C4-2B (cell line): ENCODE results near the gene MRPL57.
"Not testable (repeated sequence)": the region's sequence is repeated elsewhere in the genome, so short reads cannot be mapped to it uniquely, and the experiment has no call there.

Source experiments
- H3K27ac ChIP-seq: fragments of 450-650 bp; 2 replicates; pipeline ENCODE4 v1.5.1; 2017
- CTCF ChIP-seq: fragments of 450-650 bp; conservative IDR thresholded peaks from 2 replicates; pipeline ENCODE4 v1.5.1; 2017; ENCODE audit warnings: mild to moderate bottlenecking
- ZFX ChIP-seq: fragments of 450-650 bp; IDR thresholded peaks from 2 replicates; pipeline ENCODE4 v1.6.1; 2017

Gene MRPL57

GRCh38 chr13:21176215-21176981 is at the start of gene MRPL57, which contains the start of gene SKA3:
MRPL57 (plus strand) TSS chr13:21176658; CDS start chr13:21176917, 259 bp downstream.
SKA3 (minus strand) TSS chr13:21176552; CDS start chr13:21176477, 75 bp downstream.
- TF ChIP-seq ZFX, result no peak; the same call in 1 of the 2 replicates
- TF ChIP-seq CTCF, result no peak; the same call in 1 of the 2 replicates
- peak within 1 kb of the TSS; percentile 97 for H3K27ac ChIP-seq

- H3K27ac ChIP-seq, result no peak overlapping the region
- TF ChIP-seq ZFX, result no peak
- TF ChIP-seq CTCF, result no peak
Observed at GRCh38 chr13:21130116-21130515, 46.3 kb upstream of the MRPL57 start.

GRCh38 chr13:21133077-21133476 is 43.4 kb upstream of the MRPL57 start:
- H3K27ac ChIP-seq, result no peak overlapping the region
- TF ChIP-seq CTCF (no peak), ZFX (no peak)

GRCh38 chr13:21134475-21134874 is 42.0 kb upstream of the MRPL57 start:
- no peak overlapping the region for H3K27ac ChIP-seq

GRCh38 chr13:21135833-21136232 is 40.6 kb upstream of the MRPL57 start:
- not testable (repeated sequence) for H3K27ac ChIP-seq

More at GRCh38 chr13:21134475-21134874, 42.0 kb upstream of the MRPL57 start:
- TF ChIP-seq CTCF (no peak), ZFX (no peak)

GRCh38 chr13:21137696-21138095 is 38.8 kb upstream of the MRPL57 start:
- TF ChIP-seq ZFX (no peak), CTCF (no peak)
- no peak overlapping the region for H3K27ac ChIP-seq

- TF ChIP-seq ZFX (no peak), CTCF (no peak)
- no peak overlapping the region; the same call in 1 of the 2 replicates for H3K27ac ChIP-seq
Observed at GRCh38 chr13:21138561-21138960, 37.9 kb upstream of the MRPL57 start.

- TF ChIP-seq CTCF, result no peak
- TF ChIP-seq ZFX, result no peak
- H3K27ac ChIP-seq, result peak overlapping the region; percentile 80; the same call in 1 of the 2 replicates
Observed at GRCh38 chr13:21139374-21139773, 37.1 kb upstream of the MRPL57 start.
